ENCODE data around the gene CRYBA2. TPM values are rescaled to one million over a fixed set of nuclear protein-coding genes. Genes with fewer than 3 reads are reported as not detected.

Gene CRYBA2
- total RNA-seq, 1 donor from 2014 or later, result 0.49 TPM

DNA sequence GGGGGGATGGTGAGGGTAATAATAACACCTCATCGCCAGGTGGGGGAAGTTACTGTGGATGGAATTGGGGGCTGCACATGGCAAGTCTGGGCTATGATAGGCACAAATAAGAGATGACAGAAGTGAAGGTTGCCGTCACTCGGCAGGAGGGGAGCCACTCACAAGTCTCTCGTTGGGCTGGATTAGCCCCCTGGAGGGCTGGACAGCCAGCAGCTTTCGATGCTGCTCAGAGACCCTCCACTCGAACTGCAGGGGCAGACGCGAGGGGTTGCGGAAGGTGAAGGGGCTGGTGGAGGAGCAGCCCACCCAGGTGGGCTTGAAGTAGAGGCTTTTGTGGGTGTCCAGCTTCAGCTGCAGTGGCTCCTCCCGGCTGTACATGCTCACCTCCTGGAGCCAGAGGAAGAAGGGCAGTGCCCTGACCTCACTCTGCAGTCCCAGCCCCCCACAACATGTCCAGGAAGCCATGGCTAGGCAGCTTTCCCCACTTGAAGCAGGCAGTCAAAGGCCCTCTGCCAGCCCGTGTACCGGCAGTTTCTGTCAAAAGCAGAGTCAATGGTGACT lies 29.9 kb upstream of the CRYBA2 start:
- Mint-ChIP-seq H3K36me3 (ENCODE audit: unreplicated experiment) (no peaks in the 10 kb centered on the region), H3K4me3 (ENCODE audit: unreplicated experiment) (no peak overlapping the region), H3K27ac (ENCODE audit: unreplicated experiment) (no peak overlapping the region), H3K4me1 (ENCODE audit: low read depth, unreplicated experiment) (no peaks in the 10 kb centered on the region), H3K27me3 (ENCODE audit: unreplicated experiment) (peaks cover 5% of the 10 kb centered on the region), H3K9me3 (ENCODE audit: unreplicated experiment) (no peaks in the 10 kb centered on the region)
- DNase-seq, result no peak
- TF ChIP-seq, protein P1, sequence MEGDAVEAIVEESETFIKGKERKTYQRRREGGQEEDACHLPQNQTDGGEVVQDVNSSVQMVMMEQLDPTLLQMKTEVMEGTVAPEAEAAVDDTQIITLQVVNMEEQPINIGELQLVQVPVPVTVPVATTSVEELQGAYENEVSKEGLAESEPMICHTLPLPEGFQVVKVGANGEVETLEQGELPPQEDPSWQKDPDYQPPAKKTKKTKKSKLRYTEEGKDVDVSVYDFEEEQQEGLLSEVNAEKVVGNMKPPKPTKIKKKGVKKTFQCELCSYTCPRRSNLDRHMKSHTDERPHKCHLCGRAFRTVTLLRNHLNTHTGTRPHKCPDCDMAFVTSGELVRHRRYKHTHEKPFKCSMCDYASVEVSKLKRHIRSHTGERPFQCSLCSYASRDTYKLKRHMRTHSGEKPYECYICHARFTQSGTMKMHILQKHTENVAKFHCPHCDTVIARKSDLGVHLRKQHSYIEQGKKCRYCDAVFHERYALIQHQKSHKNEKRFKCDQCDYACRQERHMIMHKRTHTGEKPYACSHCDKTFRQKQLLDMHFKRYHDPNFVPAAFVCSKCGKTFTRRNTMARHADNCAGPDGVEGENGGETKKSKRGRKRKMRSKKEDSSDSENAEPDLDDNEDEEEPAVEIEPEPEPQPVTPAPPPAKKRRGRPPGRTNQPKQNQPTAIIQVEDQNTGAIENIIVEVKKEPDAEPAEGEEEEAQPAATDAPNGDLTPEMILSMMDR (IDR thresholded peaks at IDR 0.05; ENCODE audit: partially characterized antibody, unreplicated experiment), result no peak

DNA sequence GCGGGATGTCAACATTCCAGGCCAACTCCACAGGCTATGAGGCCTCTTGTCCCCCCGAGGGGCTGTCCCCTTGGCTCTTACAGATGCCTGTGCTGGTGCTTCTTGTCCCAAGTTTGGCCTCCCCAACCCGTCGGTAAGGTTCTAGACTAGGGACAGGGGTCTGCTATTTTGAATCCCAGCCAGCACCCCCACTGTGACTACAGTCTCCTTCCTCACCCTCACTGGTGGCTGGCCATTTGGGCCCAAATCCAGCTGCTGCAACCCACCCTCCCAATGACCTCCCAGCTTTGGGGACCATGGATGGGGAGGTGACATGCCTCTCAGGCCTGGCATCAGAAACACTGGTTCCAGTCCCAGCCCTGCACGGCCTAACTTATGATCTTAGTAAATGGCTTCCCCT lies 29.4 kb upstream of the CRYBA2 start:
- H3K27ac Mint-ChIP-seq (ENCODE audit: unreplicated experiment), result no peak overlapping the region
- no peak for DNase-seq
- no peaks in the 10 kb centered on the region for H3K4me1 Mint-ChIP-seq (ENCODE audit: low read depth, unreplicated experiment)
- no peaks in the 10 kb centered on the region for H3K9me3 Mint-ChIP-seq (ENCODE audit: unreplicated experiment)
- H3K27me3 Mint-ChIP-seq (ENCODE audit: unreplicated experiment), result peaks cover 5% of the 10 kb centered on the region
- TF ChIP-seq, protein P1 (IDR thresholded peaks at IDR 0.05; ENCODE audit: partially characterized antibody, unreplicated experiment), result no peak
- H3K36me3 Mint-ChIP-seq (ENCODE audit: unreplicated experiment), result no peaks in the 10 kb centered on the region
- no peak overlapping the region for H3K4me3 Mint-ChIP-seq (ENCODE audit: unreplicated experiment)

- Mint-ChIP-seq H3K9me3 (ENCODE audit: unreplicated experiment) (no peaks in the 10 kb centered on the region), H3K36me3 (ENCODE audit: unreplicated experiment) (no peaks in the 10 kb centered on the region), H3K27me3 (ENCODE audit: unreplicated experiment) (peaks cover 5% of the 10 kb centered on the region), H3K4me1 (ENCODE audit: low read depth, unreplicated experiment) (no peaks in the 10 kb centered on the region), H3K27ac (ENCODE audit: unreplicated experiment) (no peak overlapping the region), H3K4me3 (ENCODE audit: unreplicated experiment) (no peak overlapping the region)
- TF ChIP-seq, protein P1 (IDR thresholded peaks at IDR 0.05; ENCODE audit: partially characterized antibody, unreplicated experiment), result no peak
- no peak for DNase-seq
These were observed 28.8 kb upstream of the CRYBA2 start for GRCh38 chr2:219022041-219022440.

GRCh38 chr2:219021591-219021990 lies 28.4 kb upstream of the CRYBA2 start:
- TF ChIP-seq, protein P1 (IDR thresholded peaks at IDR 0.05; ENCODE audit: partially characterized antibody, unreplicated experiment), result no peak
- Mint-ChIP-seq H3K9me3 (ENCODE audit: unreplicated experiment) (no peaks in the 10 kb centered on the region), H3K4me1 (ENCODE audit: low read depth, unreplicated experiment) (no peaks in the 10 kb centered on the region), H3K27me3 (ENCODE audit: unreplicated experiment) (peaks cover 5% of the 10 kb centered on the region), H3K36me3 (ENCODE audit: unreplicated experiment) (no peaks in the 10 kb centered on the region), H3K4me3 (ENCODE audit: unreplicated experiment) (no peak overlapping the region), H3K27ac (ENCODE audit: unreplicated experiment) (no peak overlapping the region)
- no peak for DNase-seq

DNA sequence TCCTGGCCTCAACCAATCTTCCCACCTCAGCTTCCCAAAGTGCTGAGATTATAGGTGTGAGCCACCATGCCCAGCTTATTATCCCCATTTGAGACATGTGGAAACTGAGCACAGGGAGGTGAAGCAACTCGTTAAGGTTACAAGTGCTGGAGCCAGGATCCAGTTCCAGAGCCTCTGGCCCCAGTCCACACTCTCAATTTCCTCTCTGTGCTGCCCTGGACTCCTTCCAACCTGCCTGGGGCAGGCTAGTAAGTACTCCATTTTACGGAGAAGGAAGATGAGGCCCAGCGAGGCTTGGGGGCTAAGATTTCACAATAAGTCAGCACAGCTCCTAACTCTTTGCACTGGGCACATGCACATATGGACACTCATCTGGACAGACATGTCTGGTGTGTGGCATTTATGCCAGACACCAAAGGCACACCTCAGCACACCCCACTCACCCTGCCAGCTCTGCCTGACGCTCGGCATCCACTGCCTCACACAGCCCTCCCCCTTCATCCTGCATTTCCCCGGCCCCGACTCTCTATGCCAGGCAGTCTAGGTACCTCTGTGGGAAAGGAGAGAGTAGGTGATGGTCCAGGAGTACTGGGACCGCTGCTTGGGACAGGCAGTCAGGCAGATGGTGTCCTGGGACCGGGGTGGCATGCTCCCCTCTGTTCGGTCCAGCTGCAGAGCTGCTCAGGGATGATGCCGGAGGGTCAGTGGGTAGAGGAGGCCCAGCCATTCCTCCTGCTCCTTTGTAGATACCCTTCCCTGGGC lies 27.6 kb upstream of the CRYBA2 start:
- TF ChIP-seq, protein P1 (IDR thresholded peaks at IDR 0.05; ENCODE audit: partially characterized antibody, unreplicated experiment), result no peak
- no peaks in the 10 kb centered on the region for H3K36me3 Mint-ChIP-seq (ENCODE audit: unreplicated experiment)
- H3K27me3 Mint-ChIP-seq (ENCODE audit: unreplicated experiment), result peaks cover 5% of the 10 kb centered on the region
- no peak overlapping the region for H3K27ac Mint-ChIP-seq (ENCODE audit: unreplicated experiment)
- H3K9me3 Mint-ChIP-seq (ENCODE audit: unreplicated experiment), result no peaks in the 10 kb centered on the region
- no peak overlapping the region for H3K4me3 Mint-ChIP-seq (ENCODE audit: unreplicated experiment)
- no peaks in the 10 kb centered on the region for H3K4me1 Mint-ChIP-seq (ENCODE audit: low read depth, unreplicated experiment)
- DNase-seq, result no peak
